Stimulated activated CD8-positive, alpha-beta memory T cell treated with anti-CD3 and anti-CD28 coated beads, Interleukin-4, amount 100 ng/mL, for 24 hours (primary cell): Measurements from ENCODE around the gene ERGIC1.
"Not testable (repeated sequence)": the region's sequence is repeated elsewhere in the genome, so short reads cannot be mapped to it uniquely, and the experiment has no call there.

ENCODE experiments used
- DNase-seq: peaks from one replicate; pipeline ENCODE4 v3.0.0-alpha.2; 2020; ENCODE audit warnings: low read depth

ERGIC1 gene

GRCh38 chr5:172881691-172882370, 47.8 kb downstream of the ERGIC1 start:
- DNase-seq: peak; percentile 7

DNA sequence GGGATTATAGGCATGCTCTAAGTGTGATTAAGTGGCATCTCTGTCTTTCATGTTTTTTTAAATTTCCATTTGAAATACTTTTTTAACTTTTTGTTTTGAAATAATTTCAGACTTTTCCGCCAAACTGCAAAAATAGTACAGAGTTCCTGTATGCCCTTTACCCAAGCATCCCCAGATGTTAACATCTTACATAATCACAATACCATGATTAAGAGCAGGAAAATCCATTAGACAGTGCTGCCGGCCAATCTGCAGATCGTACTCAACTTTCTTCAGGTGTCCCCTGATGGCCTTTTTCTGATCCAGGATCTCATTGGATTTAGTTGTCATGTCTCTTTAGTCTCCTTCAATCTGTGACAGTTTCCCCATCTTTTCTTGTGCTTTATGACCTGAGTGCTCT, 49.0 kb downstream of the ERGIC1 start:
- no peak for DNase-seq

DNA sequence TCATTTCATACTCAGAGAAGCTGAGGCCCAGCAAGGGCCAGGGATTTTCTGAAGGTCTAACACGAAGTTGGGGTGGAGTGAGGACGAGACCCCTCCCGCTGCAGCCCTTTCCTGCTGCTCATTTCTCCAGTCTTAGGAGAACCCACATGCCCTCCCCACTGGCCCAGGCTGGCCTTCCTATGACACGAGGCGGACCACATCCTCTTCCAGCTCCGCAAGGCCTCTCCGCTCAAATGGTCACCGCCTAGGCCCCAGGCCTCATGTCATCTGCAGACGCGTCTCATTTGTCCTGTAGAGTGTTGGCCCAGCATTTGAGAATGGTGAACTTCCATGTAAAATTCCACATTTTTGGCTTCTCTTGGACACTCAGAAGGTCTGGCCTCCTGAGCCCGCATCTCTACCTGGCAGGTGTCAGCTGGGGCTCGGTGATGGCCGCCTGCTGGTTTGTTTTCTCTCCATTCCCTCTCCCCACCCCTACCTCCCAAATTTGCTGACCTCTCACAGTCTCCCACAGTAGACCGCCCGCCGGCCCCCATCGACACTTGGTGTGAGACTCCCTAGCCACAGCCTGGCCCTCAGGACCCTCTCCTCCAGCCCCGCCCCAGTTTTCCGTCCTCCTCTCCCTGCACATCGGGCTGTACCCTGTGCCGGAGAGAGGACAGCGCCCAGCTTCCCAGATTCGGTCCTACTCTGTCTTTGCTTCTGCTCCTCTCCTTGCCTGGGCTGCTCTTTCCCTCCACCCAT, 51.7 kb downstream of the ERGIC1 start:
- DNase-seq: no peak

DNA sequence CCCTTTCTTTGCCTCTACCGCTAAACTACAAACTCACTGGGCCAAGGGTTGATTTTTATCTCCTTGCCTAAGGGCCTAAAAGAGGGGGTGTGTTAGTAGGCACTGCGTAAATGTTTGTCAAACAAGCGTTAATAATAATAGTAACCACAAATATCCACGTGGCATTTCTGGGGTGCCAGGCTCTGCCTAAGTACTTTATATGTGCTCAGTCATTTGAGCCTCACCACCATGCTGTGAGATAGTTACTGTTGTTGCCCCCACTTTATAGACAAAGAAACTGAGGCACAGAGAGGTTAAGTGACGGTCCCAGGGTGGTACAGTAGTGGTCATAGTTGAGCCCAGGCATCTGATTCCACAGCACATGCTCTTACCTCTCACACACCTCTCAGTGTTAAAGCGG, 52.4 kb downstream of the ERGIC1 start:
- DNase-seq: no peak

GRCh38 chr5:172886974-172887501, 53.0 kb downstream of the ERGIC1 start:
- DNase-seq: no peak

GRCh38 chr5:172887692-172888091, 53.6 kb downstream of the ERGIC1 start:
- DNase-seq: no peak

DNA sequence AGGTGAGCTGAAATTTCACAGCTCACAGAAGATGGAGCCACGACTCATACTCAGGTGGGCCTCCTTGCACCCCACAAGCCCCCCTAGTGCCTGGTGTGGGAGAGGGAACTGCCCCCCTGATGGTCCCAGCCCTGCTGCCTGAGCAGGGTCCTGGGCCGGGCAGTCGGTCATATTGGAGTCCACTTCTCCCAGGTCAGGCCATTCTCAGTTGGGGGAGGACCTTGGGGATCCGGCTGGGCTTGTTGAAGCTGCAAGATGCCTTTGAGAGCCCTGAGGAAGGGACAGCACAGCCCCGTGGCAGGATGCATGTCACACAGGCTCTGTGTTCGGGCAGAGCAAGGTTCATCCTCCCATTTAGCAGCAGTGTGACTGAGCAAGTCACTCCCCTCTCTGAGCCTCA, 56.6 kb downstream of the ERGIC1 start:
- no peak for DNase-seq

GRCh38 chr5:172891716-172892421, 57.8 kb downstream of the ERGIC1 start:
- DNase-seq: no peak

DNA sequence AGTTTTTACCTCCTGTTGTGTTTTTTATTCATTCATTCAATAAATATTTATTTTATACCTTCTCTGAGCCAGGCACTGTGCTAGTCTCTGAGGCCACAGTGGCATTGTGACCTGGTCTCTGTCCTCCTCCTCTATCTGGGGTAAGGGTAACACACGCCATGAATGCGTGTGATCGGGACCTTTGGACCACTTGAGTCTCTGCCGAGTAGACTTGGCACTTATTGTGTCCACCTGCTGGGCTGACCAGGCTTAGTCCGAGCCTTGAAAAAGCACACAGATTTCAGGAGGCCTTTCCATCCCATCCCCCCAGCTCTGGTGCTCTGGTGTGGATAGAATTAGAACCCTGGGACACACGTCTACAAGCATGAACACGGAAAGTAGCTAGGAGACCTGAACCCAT, 58.7 kb downstream of the ERGIC1 start:
- DNase-seq: no peak

- no peak for DNase-seq
Observed at GRCh38 chr5:172894767-172895388, 60.8 kb downstream of the ERGIC1 start.

DNA sequence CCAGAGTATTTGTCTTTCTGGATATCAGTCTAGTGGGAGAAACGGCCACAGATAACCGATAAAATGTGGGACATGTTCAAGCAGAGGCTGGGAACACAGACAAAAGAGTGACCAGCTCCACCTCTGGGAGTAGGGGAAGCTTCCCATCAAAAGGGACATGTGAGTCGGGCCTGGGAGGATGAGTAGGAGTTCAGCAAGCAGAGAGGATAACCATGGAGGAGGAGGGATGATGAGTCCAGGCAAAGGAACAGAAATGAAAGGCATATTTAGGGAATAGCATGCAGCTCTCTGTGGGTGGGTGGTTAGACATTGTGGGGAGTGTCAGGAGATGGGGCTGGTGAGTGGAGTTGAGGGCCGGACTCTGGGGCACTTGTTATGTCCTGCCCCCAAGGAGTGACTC, 61.5 kb downstream of the ERGIC1 start:
- no peak for DNase-seq

DNA sequence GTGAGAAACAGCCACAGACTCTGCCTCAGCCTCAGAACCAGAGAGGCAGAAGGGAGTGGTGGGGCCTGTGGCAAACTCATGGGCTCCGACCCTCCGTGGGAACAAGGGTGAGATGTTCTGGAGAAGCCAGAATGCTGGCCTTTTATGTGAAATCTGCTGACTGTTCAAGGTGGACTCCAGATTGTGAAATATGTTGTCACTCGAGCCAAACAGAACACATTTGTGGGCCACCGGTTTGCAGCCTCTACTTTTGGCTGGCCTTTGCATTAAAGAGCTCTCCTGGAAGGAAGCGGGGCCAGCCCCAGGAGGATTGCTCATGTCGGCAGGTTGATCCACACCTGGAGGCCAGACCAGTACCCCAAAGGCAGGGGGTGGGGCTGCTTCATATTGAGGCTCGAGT, 62.4 kb downstream of the ERGIC1 start:
- no peak for DNase-seq

- DNase-seq: not testable (repeated sequence)
Observed at GRCh38 chr5:172897067-172897466, 63.0 kb downstream of the ERGIC1 start.

DNA sequence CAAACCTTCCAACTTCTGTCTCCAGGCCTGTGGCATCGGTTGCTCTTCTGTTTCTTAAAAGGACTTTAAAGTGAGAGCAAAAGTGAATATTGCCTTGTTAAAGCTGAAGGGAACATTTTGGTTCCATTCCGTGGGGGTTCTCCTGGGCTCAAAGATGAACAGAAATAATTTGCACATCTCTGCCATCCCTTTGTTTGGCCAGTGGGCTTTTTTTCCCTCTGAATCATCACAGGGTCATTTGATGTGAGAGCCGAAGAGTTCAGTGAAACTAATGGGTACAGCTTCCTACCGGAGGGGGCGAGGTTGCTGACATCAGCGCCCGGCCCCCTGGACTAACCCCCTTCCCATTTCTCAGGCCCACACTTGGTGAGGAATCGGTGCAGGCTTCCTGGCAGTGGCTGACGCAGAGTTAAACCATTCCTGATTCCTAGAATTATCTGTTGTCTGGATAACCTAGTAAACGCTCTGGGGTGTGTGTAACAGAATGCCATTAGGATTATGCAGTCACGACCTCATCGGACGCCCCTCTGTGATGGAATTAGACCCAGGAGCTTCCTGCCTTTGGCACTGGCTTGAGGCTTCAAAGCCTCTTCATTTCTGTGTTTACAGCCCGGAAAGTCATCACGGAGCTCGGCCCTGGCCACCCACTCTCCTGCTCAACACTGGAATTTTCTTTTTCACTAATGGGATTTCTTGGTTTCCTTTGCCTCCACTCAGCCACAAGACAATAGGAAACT, 63.6 kb downstream of the ERGIC1 start:
- DNase-seq: no peak

DNA sequence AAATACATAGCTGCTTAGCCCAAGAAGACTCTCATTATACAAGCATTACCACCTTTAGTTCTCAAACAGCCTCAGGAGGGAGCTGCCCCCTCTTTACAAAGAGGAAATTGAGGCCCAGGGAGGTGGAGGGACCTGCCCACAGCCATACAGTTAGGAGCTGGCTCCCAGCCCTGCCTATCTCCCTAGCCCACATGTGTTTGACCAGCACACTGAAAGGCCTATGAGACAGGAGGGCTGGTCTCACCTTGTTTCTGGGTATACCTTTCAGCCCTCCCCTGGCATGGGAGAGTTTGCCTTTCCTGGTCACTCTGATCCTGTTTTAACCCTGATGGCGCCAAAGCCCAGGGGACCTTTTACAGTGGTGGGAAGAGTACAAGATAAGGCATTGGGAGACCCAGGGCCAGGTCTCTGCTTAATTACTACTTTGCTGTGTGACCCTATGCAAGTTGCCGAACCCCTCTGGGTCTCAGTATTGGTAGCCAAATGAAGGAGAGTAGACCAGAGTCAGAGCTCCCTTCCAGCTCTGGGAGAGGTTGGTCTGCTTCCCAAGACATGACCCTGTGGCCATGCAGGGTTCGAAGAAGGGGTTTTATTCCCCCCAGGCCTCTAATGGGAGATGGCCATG, 64.3 kb downstream of the ERGIC1 start:
- DNase-seq: no peak

DNA sequence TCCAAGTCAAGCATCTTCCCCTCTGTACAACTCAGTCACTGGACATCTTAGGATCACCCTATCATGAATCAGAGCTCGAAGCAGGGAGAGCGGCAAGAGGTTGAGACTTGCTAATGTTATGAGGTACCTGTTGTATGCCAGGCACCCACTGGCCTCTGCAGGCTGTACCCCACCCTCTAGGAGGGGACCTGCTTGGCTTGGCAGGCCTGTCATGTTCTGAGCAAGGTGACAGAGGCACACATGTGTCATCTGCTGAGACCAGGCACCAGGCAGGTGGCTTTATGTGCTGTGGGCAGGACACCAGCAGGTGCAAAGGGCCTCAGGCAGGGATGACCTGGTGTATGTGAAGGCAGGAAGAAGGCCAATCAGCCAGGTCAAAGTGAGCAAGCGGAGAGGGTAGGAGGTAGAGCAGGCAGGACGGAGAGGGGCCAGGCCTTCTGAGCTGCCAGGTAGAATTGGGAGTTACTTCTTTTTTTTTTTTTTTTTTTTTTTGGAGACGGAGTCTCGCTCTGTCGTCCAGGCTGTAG, 64.9 kb downstream of the ERGIC1 start:
- no peak for DNase-seq

GRCh38 chr5:172899436-172899835, 65.4 kb downstream of the ERGIC1 start:
- DNase-seq: no peak

GRCh38 chr5:172901012-172901780, 67.1 kb downstream of the ERGIC1 start:
- DNase-seq: no peak

DNA sequence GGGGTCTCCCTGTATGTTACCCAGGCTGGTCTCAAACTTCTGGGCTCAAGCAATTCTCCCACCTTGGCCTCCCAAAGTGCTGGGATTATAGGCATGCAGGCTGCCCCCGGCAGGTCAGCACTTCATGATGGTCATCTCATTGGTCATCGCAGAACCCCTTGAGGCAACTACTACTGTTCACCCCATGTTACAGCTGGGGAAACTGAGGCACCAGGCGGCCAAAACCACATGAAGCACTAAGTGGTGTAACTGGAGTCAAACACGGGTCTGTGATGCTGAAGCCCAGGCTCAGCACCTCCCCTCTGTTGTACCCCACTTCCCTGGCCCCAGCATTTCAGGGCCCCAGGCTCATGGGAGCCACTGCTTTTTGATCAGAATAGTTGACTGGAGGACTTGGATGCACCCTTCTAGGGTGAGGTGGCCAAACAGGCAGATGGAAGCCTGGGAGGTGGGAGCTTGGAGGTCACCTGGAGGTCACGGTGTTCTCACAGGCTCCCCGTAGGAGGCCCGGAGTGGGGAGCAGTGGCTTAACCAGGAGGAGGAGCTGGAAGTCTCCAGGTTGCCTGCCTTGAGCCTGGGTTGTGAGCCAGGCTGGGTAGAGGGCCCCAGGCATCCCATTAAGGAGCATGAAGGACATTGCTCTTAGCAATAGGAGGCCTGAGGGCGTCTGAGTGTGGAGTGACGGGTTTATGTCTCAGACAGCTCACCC, 67.9 kb downstream of the ERGIC1 start:
- DNase-seq: no peak
